Testis (tissue), 3 donors: ENCODE data around the gene NOL12. TPM values are rescaled to one million over a fixed set of nuclear protein-coding genes. Genes with fewer than 3 reads are reported as not detected.

ENCODE experiments used
- DNase-seq: peaks from one replicate; pipeline ENCODE4 v3.0.0-alpha.2; 2019
- H3K27ac ChIP-seq, 2 donors: fragments of 200-600 bp; sonication (generic); one replicate each; pipeline ENCODE4 v1.5.1; 2019
- H3K27me3 ChIP-seq: fragments of 200-600 bp; sonication (generic); one replicate; pipeline ENCODE4 v1.5.1; 2019
- H3K36me3 ChIP-seq: fragments of 200-600 bp; sonication (generic); one replicate; pipeline ENCODE4 v1.5.1; 2017; ENCODE audit warnings: low read depth; ENCODE audit errors: missing control alignments
- H3K4me1 ChIP-seq: fragments of 200-600 bp; sonication (generic); one replicate; pipeline ENCODE4 v1.5.1; 2019
- H3K4me3 ChIP-seq, 2 donors: fragments of 200-600 bp; sonication (generic); one replicate each; pipeline ENCODE4 v1.5.1; 2017 to 2019
- H3K9me3 ChIP-seq: fragments of 200-600 bp; sonication (generic); one replicate; pipeline ENCODE4 v1.5.1; 2017
- CTCF ChIP-seq, 3 experiments: fragments of 450-650 bp in 2 of 3; fragments of 200-600 bp in 1 of 3; sonication (generic) in 1 of 3; IDR thresholded peaks; one replicate each; pipeline ENCODE4 v1.5.1; 2016 to 2019; ENCODE audit warnings: antibody characterized with exemption in 3 of 3, mild to moderate bottlenecking in 2 of 3, moderate library complexity in 1 of 3
- POLR2A ChIP-seq: fragments of 450-650 bp; IDR thresholded peaks from one replicate; pipeline ENCODE4 v1.6.1; 2017; ENCODE audit warnings: antibody characterized with exemption, mild to moderate bottlenecking, moderate library complexity
- WGBS, 2 donors: methylation state at CpG; one replicate each; pipeline ENCODE4 v1.1.5; 2018; 5-methylcytosine and 5-hydroxymethylcytosine counted together
- intact Hi-C: fragments of 100-400 bp; cut with DNase I; formaldehyde crosslinking; loops from one replicate; pipeline ENCODE4 v1.15.1; 2023; ENCODE audit warnings: low total_unique reads
- polyA plus RNA-seq: library from polyadenylated mRNA; stranded (reverse); fragments of 350-450 nt; fragmentation: Illumina TruSeq; extraction: RNeasy Lipid Tissue Mini Kit (QIAGEN cat#74804); gene quantifications from one replicate; pipeline ENCODE4 v1.2.3, GENCODE V29; 2014; ENCODE audit warnings: low read depth, low replicate concordance; ENCODE audit not compliant: insufficient read depth
- total RNA-seq, 2 donors: library from RNA; depleted of rRNA; stranded (reverse); fragments of >200 nt; gene quantifications; one replicate each; pipeline ENCODE4 v1.2.3, GENCODE V29; 2016

NOL12 gene
- total and polyA plus RNA-seq, 3 donors from 2014 or later, result 46.6 to 76.2 (median 51.2) TPM

GRCh38 chr22:37696657-37697537 lies 10.8 kb downstream of the NOL12 start, which contains the start of gene TRIOBP:
TRIOBP (plus strand) TSS chr22:37697048; CDS start chr22:37701366, 4,318 bp downstream.
- H3K27me3 ChIP-seq, result no peaks in the 10 kb centered on the region
- no peak for TF ChIP-seq POLR2A
- peak in 1 of 3 experiments; percentile 26 for TF ChIP-seq CTCF (IDR thresholded peaks at IDR 0.05)
- WGBS, 2 donors, result 15 to 28% methylated on average over 16 to 39 of the region's 39 CpGs
- intact Hi-C loops, result no loop called here
- no peaks in the 10 kb centered on the region for H3K36me3 ChIP-seq
- H3K9me3 ChIP-seq, result no peaks in the 10 kb centered on the region
- no peak within 1 kb of the TSS for H3K4me3 ChIP-seq
- peak; percentile 96 for DNase-seq
- H3K4me1 ChIP-seq, result peaks cover 7% of the 10 kb centered on the region
- H3K27ac ChIP-seq, result no peak within 1 kb of the TSS

- Histone ChIP-seq H3K27ac (no peak overlapping the region), H3K4me1 (peaks cover 7% of the 10 kb centered on the region), H3K27me3 (no peaks in the 10 kb centered on the region), H3K36me3 (no peaks in the 10 kb centered on the region), H3K4me3 (no peak overlapping the region), H3K9me3 (no peaks in the 10 kb centered on the region)
- WGBS, 2 donors, result 75% methylated on average over 3 of the region's 3 CpGs; no CpG with 5 or more reads in 1 of the 2 donors
- intact Hi-C loops, result no loop called here
- DNase-seq, result no peak
- no peak for TF ChIP-seq CTCF (IDR thresholded peaks at IDR 0.05)
- TF ChIP-seq POLR2A, result no peak
These were observed 11.3 kb downstream of the NOL12 start for GRCh38 chr22:37697538-37697835.

- H3K9me3 ChIP-seq, result no peaks in the 10 kb centered on the region
- no peak overlapping the region for H3K27ac ChIP-seq
- no peak overlapping the region for H3K4me3 ChIP-seq
- H3K4me1 ChIP-seq, result peaks cover 5% of the 10 kb centered on the region
- WGBS, 2 donors, result 57 to 78% methylated on average over 7 to 8 of the region's 8 CpGs
- H3K27me3 ChIP-seq, result no peaks in the 10 kb centered on the region
- no peak for DNase-seq
- H3K36me3 ChIP-seq, result no peaks in the 10 kb centered on the region
- TF ChIP-seq CTCF (IDR thresholded peaks at IDR 0.05) (no peak), POLR2A (no peak)
- intact Hi-C loops, result no loop called here
These were observed 15.1 kb downstream of the NOL12 start for GRCh38 chr22:37701141-37701786.

GRCh38 chr22:37703906-37704305 lies 17.8 kb downstream of the NOL12 start:
- no peak for TF ChIP-seq POLR2A
- TF ChIP-seq CTCF (IDR thresholded peaks at IDR 0.05), result no peak
- no peaks in the 10 kb centered on the region for H3K27me3 ChIP-seq
- no peaks in the 10 kb centered on the region for H3K4me1 ChIP-seq
- intact Hi-C loops, result no loop called here
- no peak overlapping the region for H3K27ac ChIP-seq
- H3K4me3 ChIP-seq, result no peak overlapping the region
- H3K36me3 ChIP-seq, result no peaks in the 10 kb centered on the region
- H3K9me3 ChIP-seq, result no peaks in the 10 kb centered on the region
- DNase-seq, result no peak
- WGBS, 2 donors, result 79 to 83% methylated on average over 7 of the region's 7 CpGs
